Peyer's patch (tissue), 4 donors: Measurements from ENCODE around the gene MPPE1.
"Not testable (repeated sequence)": the region's sequence is repeated elsewhere in the genome, so short reads cannot be mapped to it uniquely, and the experiment has no call there.

ENCODE experiments used
- POLR2A ChIP-seq, 2 donors: fragments of 450-650 bp; IDR thresholded peaks; one replicate each; pipeline ENCODE4 v1.5.1; 2017; ENCODE audit warnings: antibody characterized with exemption in 2 of 2, mild to moderate bottlenecking in 2 of 2, moderate library complexity in 2 of 2
- TF ChIP-seq, protein P1 (sequence below), 6 experiments: fragments of 450-650 bp in 4 of 6; fragments of 200-600 bp in 2 of 6; sonication (generic) in 1 of 6; IDR thresholded peaks; one replicate each; pipeline ENCODE4 v1.5.1; 2017 to 2019; ENCODE audit warnings: antibody characterized with exemption in 6 of 6, mild to moderate bottlenecking in 3 of 6, moderate library complexity in 1 of 6

DNA sequence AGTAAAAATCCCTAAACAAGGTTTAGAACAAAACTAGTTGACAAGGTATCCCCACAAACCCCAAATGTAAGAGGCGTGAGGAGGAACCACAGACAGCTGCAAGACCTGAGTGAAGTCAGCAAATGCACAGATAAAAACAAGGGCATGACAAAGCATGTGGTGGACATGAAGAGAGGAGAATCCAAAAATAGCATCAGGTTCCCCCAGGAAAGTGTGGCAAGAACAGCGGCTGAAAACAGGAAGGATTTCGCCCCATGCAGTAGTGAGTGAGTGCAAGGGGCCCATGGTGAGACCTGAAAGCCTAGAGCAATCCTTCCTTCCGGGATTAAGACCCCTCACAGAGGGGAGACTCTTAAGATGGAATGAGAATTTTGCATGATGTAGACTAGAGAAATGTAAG, 8.8 kb upstream of the MPPE1 start:
- TF ChIP-seq, protein P1, sequence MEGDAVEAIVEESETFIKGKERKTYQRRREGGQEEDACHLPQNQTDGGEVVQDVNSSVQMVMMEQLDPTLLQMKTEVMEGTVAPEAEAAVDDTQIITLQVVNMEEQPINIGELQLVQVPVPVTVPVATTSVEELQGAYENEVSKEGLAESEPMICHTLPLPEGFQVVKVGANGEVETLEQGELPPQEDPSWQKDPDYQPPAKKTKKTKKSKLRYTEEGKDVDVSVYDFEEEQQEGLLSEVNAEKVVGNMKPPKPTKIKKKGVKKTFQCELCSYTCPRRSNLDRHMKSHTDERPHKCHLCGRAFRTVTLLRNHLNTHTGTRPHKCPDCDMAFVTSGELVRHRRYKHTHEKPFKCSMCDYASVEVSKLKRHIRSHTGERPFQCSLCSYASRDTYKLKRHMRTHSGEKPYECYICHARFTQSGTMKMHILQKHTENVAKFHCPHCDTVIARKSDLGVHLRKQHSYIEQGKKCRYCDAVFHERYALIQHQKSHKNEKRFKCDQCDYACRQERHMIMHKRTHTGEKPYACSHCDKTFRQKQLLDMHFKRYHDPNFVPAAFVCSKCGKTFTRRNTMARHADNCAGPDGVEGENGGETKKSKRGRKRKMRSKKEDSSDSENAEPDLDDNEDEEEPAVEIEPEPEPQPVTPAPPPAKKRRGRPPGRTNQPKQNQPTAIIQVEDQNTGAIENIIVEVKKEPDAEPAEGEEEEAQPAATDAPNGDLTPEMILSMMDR (IDR thresholded peaks at IDR 0.05) = not testable (repeated sequence)
- TF ChIP-seq POLR2A (IDR thresholded peaks at IDR 0.05) = not testable (repeated sequence)
